Measurements from ENCODE around the gene NCKAP5. TPM values are rescaled to one million over a fixed set of nuclear protein-coding genes. Genes with fewer than 3 reads are reported as not detected.

NCKAP5 gene
- total RNA-seq, 1 donor from 2014 or later = not detected

DNA sequence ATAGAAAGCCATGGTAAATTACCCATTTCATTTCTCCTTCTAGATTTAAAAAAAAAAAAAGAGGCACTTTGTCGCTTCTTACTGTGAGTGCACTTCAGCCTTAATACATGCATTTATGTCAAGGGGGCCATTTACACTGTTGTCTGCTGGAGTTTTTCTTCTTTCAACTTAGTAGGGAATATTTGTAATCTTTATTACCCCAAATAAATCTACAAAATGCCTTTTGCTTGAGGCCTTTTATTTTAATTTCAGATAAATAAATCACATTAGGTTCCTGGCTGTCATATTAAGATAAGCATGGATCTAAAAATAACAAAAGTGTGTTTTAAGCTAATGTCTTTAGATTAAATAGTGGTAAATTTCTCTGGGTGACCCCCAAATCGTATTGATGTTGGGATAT, 276.0 kb downstream of the NCKAP5 start:
- intact Hi-C loops (cut with micrococcal nuclease) = no loop called here
- Mint-ChIP-seq H3K9me3 (no peaks in the 10 kb centered on the region), H3K4me3 (no peak overlapping the region), H3K27ac (no peak overlapping the region), H3K36me3 (ENCODE audit: low read depth) (no peaks in the 10 kb centered on the region), H3K4me1 (ENCODE audit: low read depth) (no peaks in the 10 kb centered on the region), H3K27me3 (ENCODE audit: insufficient read depth) (no peaks in the 10 kb centered on the region)
- DNase-seq (ENCODE audit: low spot score) = no peak

GRCh38 chr2:133287709-133288108, 280.6 kb downstream of the NCKAP5 start:
- Mint-ChIP-seq H3K4me3 (no peak overlapping the region), H3K27ac (no peak overlapping the region), H3K9me3 (no peaks in the 10 kb centered on the region)

DNA sequence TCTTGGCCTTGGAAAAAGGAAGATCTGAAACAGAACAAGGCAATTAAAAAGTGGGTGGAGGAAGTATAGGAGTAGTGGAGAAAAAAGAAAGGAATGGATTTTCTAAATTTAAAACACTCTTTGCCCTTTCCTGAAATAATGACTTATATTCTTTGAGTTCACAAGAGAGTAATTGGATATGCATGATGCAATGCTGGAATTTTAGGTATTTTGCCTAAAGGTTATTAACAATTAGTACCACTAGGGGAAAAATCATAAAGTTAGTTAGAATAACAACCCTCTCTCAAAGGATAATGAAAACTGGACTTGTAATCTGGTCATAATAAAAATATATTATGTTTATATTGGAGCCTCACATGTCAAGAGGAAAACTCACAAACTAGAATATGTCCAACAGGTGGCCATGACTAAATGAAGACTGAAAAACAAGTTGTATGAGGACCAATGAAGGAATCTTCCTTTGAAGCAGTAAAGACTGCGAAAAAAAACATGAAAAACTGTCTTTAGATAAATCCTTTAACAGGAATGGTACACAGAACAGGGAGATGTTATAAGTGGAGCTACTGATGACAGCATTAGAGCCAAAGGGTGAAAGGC, 281.8 kb downstream of the NCKAP5 start:
- Mint-ChIP-seq H3K4me1 (ENCODE audit: low read depth) (no peaks in the 10 kb centered on the region), H3K27me3 (ENCODE audit: insufficient read depth) (no peaks in the 10 kb centered on the region), H3K4me3 (no peak overlapping the region), H3K36me3 (ENCODE audit: low read depth) (no peaks in the 10 kb centered on the region), H3K9me3 (no peaks in the 10 kb centered on the region), H3K27ac (no peak overlapping the region)
- intact Hi-C loops (cut with micrococcal nuclease) = no loop called here
- DNase-seq (ENCODE audit: low spot score) = no peak

More at GRCh38 chr2:133287709-133288108, 280.6 kb downstream of the NCKAP5 start:
- intact Hi-C loops (cut with micrococcal nuclease) = no loop called here
- Mint-ChIP-seq H3K36me3 (ENCODE audit: low read depth) (no peaks in the 10 kb centered on the region), H3K4me1 (ENCODE audit: low read depth) (no peaks in the 10 kb centered on the region), H3K27me3 (ENCODE audit: insufficient read depth) (no peaks in the 10 kb centered on the region)
- no peak for DNase-seq (ENCODE audit: low spot score)

- Mint-ChIP-seq H3K27ac (no peak overlapping the region), H3K27me3 (ENCODE audit: insufficient read depth) (no peaks in the 10 kb centered on the region), H3K36me3 (ENCODE audit: low read depth) (no peaks in the 10 kb centered on the region), H3K4me1 (ENCODE audit: low read depth) (no peaks in the 10 kb centered on the region), H3K4me3 (no peak overlapping the region), H3K9me3 (no peaks in the 10 kb centered on the region)
- intact Hi-C loops (cut with micrococcal nuclease) = no loop called here
- DNase-seq (ENCODE audit: low spot score) = no peak
These were observed 295.2 kb downstream of the NCKAP5 start for GRCh38 chr2:133273031-133273430.

- Mint-ChIP-seq H3K4me3 (no peak overlapping the region), H3K4me1 (ENCODE audit: low read depth) (no peaks in the 10 kb centered on the region), H3K9me3 (no peaks in the 10 kb centered on the region), H3K36me3 (ENCODE audit: low read depth) (no peaks in the 10 kb centered on the region), H3K27me3 (ENCODE audit: insufficient read depth) (peaks cover 5% of the 10 kb centered on the region), H3K27ac (no peak overlapping the region)
- intact Hi-C loops (cut with micrococcal nuclease) = no loop called here
- DNase-seq (ENCODE audit: low spot score) = no peak
These were observed 297.2 kb downstream of the NCKAP5 start for GRCh38 chr2:133271105-133271504.

- H3K27me3 Mint-ChIP-seq (ENCODE audit: insufficient read depth) = peaks cover 6% of the 10 kb centered on the region
- no peaks in the 10 kb centered on the region for H3K36me3 Mint-ChIP-seq (ENCODE audit: low read depth)
- no peaks in the 10 kb centered on the region for H3K4me1 Mint-ChIP-seq (ENCODE audit: low read depth)
- no peak overlapping the region for H3K4me3 Mint-ChIP-seq
- intact Hi-C loops (cut with micrococcal nuclease) = no loop called here
- H3K9me3 Mint-ChIP-seq = no peaks in the 10 kb centered on the region
- no peak for DNase-seq (ENCODE audit: low spot score)
- no peak overlapping the region for H3K27ac Mint-ChIP-seq
These were observed 297.7 kb downstream of the NCKAP5 start for GRCh38 chr2:133270550-133270949.

DNA sequence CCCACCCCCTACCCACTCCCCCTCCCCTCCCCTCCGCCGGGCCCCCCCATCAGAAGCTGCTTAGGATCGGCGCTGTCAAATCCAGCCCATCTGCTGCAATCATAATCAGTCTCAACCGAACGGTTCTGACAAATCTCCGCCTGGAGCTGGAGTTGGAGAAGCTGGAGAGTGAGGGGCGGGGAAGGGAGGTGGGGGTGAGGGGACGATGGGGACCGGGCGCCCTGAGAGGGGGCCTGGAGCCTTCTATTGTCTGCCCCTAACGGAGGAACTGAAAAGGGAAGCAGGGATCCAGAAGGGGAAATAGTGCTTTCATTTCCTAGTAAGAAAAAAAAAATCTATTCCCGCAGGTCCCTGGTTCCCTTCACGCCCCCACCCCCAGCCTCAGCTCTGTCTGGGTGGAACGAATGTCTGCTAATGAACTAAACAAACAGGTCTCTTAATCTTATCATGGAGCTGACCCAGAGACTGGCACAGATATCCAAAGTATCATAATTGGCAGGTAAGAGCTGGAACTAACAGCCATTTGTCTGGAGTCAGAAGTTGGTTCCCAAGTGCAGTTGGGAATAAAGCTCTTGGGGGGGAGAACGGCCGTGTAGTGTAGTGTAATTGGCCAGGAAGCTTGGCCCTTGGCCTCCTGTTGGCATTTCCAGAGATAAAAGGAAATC, 301.2 kb downstream of the NCKAP5 start:
- Mint-ChIP-seq H3K27me3 (ENCODE audit: insufficient read depth) (peaks cover 17% of the 10 kb centered on the region), H3K4me1 (ENCODE audit: low read depth) (no peaks in the 10 kb centered on the region), H3K4me3 (no peak overlapping the region), H3K36me3 (ENCODE audit: low read depth) (no peaks in the 10 kb centered on the region), H3K9me3 (no peaks in the 10 kb centered on the region), H3K27ac (no peak overlapping the region)
- no peak for DNase-seq (ENCODE audit: low spot score)
- intact Hi-C loops (cut with micrococcal nuclease) = no loop called here

GRCh38 chr2:133266041-133266925, 302.0 kb downstream of the NCKAP5 start:
- no peaks in the 10 kb centered on the region for H3K9me3 Mint-ChIP-seq
- H3K4me1 Mint-ChIP-seq (ENCODE audit: low read depth) = no peaks in the 10 kb centered on the region
- intact Hi-C loops (cut with micrococcal nuclease) = no loop called here
- H3K27ac Mint-ChIP-seq = no peak overlapping the region
- DNase-seq (ENCODE audit: low spot score) = no peak
- peaks cover 17% of the 10 kb centered on the region for H3K27me3 Mint-ChIP-seq (ENCODE audit: insufficient read depth)
- no peak overlapping the region for H3K4me3 Mint-ChIP-seq
- no peaks in the 10 kb centered on the region for H3K36me3 Mint-ChIP-seq (ENCODE audit: low read depth)

GRCh38 chr2:133265432-133265949, 302.8 kb downstream of the NCKAP5 start:
- H3K36me3 Mint-ChIP-seq (ENCODE audit: low read depth) = no peaks in the 10 kb centered on the region

GRCh38 chr2:133264989-133265401, 303.3 kb downstream of the NCKAP5 start:
- Mint-ChIP-seq H3K27me3 (ENCODE audit: insufficient read depth) (peaks cover 17% of the 10 kb centered on the region), H3K36me3 (ENCODE audit: low read depth) (no peaks in the 10 kb centered on the region)
- intact Hi-C loops (cut with micrococcal nuclease) = no loop called here

More at GRCh38 chr2:133265432-133265949, 302.8 kb downstream of the NCKAP5 start:
- no peak for DNase-seq (ENCODE audit: low spot score)
- intact Hi-C loops (cut with micrococcal nuclease) = no loop called here
- Mint-ChIP-seq H3K4me3 (no peak overlapping the region), H3K27ac (no peak overlapping the region), H3K9me3 (no peaks in the 10 kb centered on the region), H3K27me3 (ENCODE audit: insufficient read depth) (peaks cover 17% of the 10 kb centered on the region), H3K4me1 (ENCODE audit: low read depth) (no peaks in the 10 kb centered on the region)

GRCh38 chr2:133262893-133263292, 305.4 kb downstream of the NCKAP5 start:
- Mint-ChIP-seq H3K4me3 (no peak overlapping the region), H3K27me3 (ENCODE audit: insufficient read depth) (peaks cover 17% of the 10 kb centered on the region), H3K27ac (no peak overlapping the region), H3K4me1 (ENCODE audit: low read depth) (no peaks in the 10 kb centered on the region), H3K36me3 (ENCODE audit: low read depth) (no peaks in the 10 kb centered on the region), H3K9me3 (no peaks in the 10 kb centered on the region)
- no peak for DNase-seq (ENCODE audit: low spot score)
- intact Hi-C loops (cut with micrococcal nuclease) = no loop called here

More at GRCh38 chr2:133264989-133265401, 303.3 kb downstream of the NCKAP5 start:
- DNase-seq (ENCODE audit: low spot score) = no peak
- no peak overlapping the region for H3K27ac Mint-ChIP-seq
- no peaks in the 10 kb centered on the region for H3K4me1 Mint-ChIP-seq (ENCODE audit: low read depth)
- H3K4me3 Mint-ChIP-seq = no peak overlapping the region
- H3K9me3 Mint-ChIP-seq = no peaks in the 10 kb centered on the region

- DNase-seq (ENCODE audit: low spot score) = no peak
- intact Hi-C loops (cut with micrococcal nuclease) = no loop called here
These were observed 312.9 kb downstream of the NCKAP5 start for GRCh38 chr2:133255360-133255759.

DNA sequence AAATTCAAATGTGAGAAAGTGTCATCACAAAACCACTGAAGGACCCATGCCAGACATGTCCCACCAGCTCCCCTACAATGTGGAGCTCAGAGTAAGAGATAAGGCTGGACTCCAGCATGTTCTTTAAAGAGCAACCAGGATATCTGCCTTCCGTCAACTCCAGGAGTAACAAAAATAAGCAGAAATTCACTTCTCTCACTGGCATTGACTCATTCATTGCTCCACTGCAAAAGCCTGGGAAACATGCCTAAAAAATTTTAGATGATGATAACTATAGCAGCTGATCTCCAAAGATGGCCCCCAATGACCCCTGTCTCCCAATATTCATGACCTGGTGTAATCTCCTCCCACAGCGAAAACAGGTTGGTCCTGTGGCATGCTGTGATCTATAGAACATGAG, 314.5 kb downstream of the NCKAP5 start:
- Mint-ChIP-seq H3K9me3 (no peaks in the 10 kb centered on the region), H3K4me1 (ENCODE audit: low read depth) (no peaks in the 10 kb centered on the region), H3K27ac (no peak overlapping the region), H3K4me3 (no peak overlapping the region), H3K36me3 (ENCODE audit: low read depth) (no peaks in the 10 kb centered on the region), H3K27me3 (ENCODE audit: insufficient read depth) (no peaks in the 10 kb centered on the region)
- no peak for DNase-seq (ENCODE audit: low spot score)
- intact Hi-C loops (cut with micrococcal nuclease) = no loop called here

More at GRCh38 chr2:133255360-133255759, 312.9 kb downstream of the NCKAP5 start:
- Mint-ChIP-seq H3K4me1 (ENCODE audit: low read depth) (no peaks in the 10 kb centered on the region), H3K4me3 (no peak overlapping the region), H3K27ac (no peak overlapping the region), H3K27me3 (ENCODE audit: insufficient read depth) (no peaks in the 10 kb centered on the region), H3K36me3 (ENCODE audit: low read depth) (no peaks in the 10 kb centered on the region), H3K9me3 (no peaks in the 10 kb centered on the region)

Data from activated T-helper 1 cell treated with anti-CD3 and anti-CD28 coated beads, Interleukin-12 subunit alpha, Interleukin-12 subunit beta, Interleukin-2, Interleukin-4 antibody, amounts not matched to agents 30 ng/mL and 10 ng/mL and 1 ng/mL, durations not matched to agents 14 hours and 24 hours and 36 hours (primary cell).